NCI-H524 treated with DMSO at 0.1 percent for 48 hours (cell line): Measurements from ENCODE around the gene DMC1.
A peak's percentile ranks its signal among the peaks of the same experiment; 100 is the strongest.

Experiments
- DNase-seq: peaks from one replicate; lab custom pipeline; 2025; lab: John Stamatoyannopoulos, UW

DMC1 gene

DNA sequence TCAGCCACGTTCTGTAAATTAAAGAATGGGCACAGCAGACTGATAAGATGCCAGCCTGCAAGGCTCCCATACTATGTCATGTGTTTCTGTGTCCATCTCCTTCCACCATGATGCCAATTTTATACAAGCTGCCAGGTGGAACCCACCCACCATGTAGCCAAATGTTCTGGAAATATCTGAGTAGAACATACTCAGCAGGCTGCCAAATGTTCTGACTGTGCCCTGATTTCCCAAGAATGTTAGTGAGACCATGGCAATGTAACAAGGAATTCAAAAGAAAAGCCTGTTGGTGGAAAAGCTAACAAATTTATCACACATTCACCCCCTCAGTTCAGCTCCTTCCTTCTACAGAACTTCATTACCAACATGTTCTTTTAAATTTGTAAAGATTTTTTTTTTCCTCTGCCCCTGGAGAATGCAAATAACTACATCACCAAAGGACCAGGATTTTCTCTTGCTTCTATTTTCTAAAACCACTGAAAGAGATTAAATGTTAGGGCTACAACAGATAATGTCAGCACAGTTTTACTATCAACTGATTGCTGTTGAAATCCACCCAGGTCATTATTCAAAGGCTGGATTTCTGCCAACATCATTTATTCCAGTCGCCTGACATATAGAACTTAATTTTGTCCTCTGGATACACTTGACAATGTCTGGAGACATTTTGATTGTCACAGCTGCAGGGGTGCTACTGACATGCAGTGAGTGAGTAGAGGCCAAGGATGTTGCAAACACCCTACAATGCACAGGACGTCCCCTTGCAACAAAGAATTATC is 3.1 kb downstream of the DMC1 start:
- no peak for DNase-seq

DNA sequence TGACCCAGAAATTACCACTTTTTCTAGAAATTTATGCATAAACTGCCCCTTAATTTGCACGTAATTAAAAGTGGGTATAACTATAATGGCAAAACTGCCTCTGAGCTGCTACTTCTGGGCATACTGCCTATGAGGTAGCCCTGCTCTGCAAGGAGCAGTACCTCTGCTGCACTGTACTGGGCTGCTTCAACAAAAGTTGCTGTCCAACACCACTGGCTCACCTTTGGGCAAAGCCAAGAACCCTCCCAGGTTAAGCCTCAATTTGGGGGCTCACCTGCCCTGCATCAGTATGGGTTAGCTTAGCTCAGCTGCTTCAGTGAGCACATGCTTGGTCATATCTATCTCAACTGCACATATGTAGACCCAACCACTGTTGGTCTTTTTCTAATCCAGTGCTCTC is 4.5 kb downstream of the DMC1 start:
- DNase-seq, result no peak

DNA sequence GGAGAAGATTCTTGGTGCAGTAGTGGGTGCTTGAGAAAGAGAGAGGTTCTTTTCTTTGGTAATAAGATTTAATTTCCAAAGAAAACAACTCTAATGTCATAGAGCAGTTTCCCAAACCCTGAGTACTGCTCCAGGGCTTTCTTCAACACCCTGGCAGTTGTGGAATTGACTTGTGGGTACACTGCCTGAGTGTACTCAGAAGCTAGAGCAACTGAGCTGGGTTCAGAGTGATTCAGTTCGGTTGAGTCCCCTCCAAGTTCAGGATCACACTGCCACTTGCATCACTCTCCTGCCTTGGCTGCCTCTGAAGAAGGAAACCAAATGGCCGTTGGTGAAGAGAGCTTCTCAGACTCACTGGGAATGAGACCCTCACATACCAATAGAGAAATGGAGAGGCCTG is 5.3 kb downstream of the DMC1 start:
- DNase-seq, result no peak

- DNase-seq, result no peak
These were observed 15.7 kb downstream of the DMC1 start for GRCh38 chr22:38554281-38554680.

- no peak for DNase-seq
These were observed 20.7 kb downstream of the DMC1 start for GRCh38 chr22:38549101-38549894.

- DNase-seq, result no peak
These were observed 29.3 kb downstream of the DMC1 start for GRCh38 chr22:38540701-38541100.

- no peak for DNase-seq
These were observed 38.6 kb downstream of the DMC1 start for GRCh38 chr22:38531251-38531938.

- no peak for DNase-seq
These were observed 45.6 kb downstream of the DMC1 start for GRCh38 chr22:38524429-38524828.

GRCh38 chr22:38523479-38523878 is 46.5 kb downstream of the DMC1 start:
- DNase-seq, result no peak

- DNase-seq, result no peak
These were observed 47.0 kb downstream of the DMC1 start for GRCh38 chr22:38523029-38523428.

GRCh38 chr22:38519453-38520250 is 50.3 kb downstream of the DMC1 start:
- DNase-seq, result no peak

- DNase-seq, result no peak
These were observed 51.4 kb downstream of the DMC1 start for GRCh38 chr22:38518620-38519019.

GRCh38 chr22:38513063-38513462 is 56.9 kb downstream of the DMC1 start:
- no peak for DNase-seq

GRCh38 chr22:38510416-38510970 is 59.5 kb downstream of the DMC1 start:
- DNase-seq, result no peak

- peak; percentile 92 for DNase-seq
These were observed 63.6 kb downstream of the DMC1 start, which contains the start of gene DDX17 for GRCh38 chr22:38506118-38506962. DDX17 (minus strand) TSS chr22:38506311.

DNA sequence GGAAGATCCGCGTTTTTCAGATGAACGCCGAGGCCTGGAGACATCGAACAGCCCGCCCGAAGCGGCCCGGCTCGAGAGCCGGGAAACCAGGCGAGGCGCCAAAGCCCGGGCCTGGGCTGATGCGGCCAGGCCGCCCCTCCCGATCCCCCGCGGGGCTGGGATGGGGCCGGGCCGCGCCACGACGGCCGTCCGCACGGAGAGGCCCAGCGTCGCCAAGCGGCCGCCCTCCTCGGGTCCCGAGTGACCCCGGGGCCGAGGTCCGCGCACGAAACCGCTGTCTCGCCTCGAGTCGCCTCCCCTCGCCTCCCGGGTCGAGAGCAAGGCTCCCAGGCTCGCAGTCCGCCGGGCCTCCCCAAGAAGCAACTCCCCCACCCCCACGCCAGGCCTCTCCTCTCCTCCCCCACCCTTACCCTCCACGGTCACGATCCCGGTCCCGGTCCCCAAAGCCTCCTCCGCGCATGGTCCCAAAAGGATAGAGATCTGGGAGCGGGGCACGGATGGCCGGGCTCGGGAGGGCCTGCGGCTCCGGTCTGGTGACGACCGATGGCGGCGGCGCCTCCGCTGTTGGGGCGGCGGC is 64.4 kb downstream of the DMC1 start:
- DNase-seq, result no peak

- no peak for DNase-seq
These were observed 65.0 kb downstream of the DMC1 start for GRCh38 chr22:38504731-38505540.

- no peak for DNase-seq
These were observed 67.0 kb downstream of the DMC1 start for GRCh38 chr22:38503021-38503420.
